ENCODE data around the gene BCL2L12.

BCL2L12 gene

GRCh38 chr19:49684983-49685553, 19.3 kb downstream of the BCL2L12 start:
- Histone ChIP-seq H3K4me1 (ENCODE audit: control insufficient read depth, low read length) (peaks cover 12% of the 10 kb centered on the region), H3K4me2 (ENCODE audit: low read length) (no peak overlapping the region), H3K36me3 (ENCODE audit: control insufficient read depth, low read length) (peaks cover 92% of the 10 kb centered on the region), H3F3A (ENCODE audit: control insufficient read depth, insufficient read depth) (peaks cover 5% of the 10 kb centered on the region; the same call in 1 of the 2 replicates), H4K20me1 (ENCODE audit: control insufficient read depth, insufficient read depth, low read depth, low read length) (peaks cover 15% of the 10 kb centered on the region; the same call in 1 of the 2 replicates), H3K79me2 (ENCODE audit: control insufficient read depth, low read length) (peaks cover 33% of the 10 kb centered on the region), H3K9me3 (ENCODE audit: control insufficient read depth, insufficient read depth, low read length) (no peaks in the 10 kb centered on the region), H3K4me3 (ENCODE audit: low read length) (no peak overlapping the region), H3K27me3 (ENCODE audit: control insufficient read depth, low read length) (no peaks in the 10 kb centered on the region), H3K27ac (ENCODE audit: low read depth, low read length) (no peak overlapping the region), H3K9me2 (replicated peaks; ENCODE audit: control insufficient read depth, low read length) (no peaks in the 10 kb centered on the region)
- TF ChIP-seq EZH2phosphoT487 (IDR thresholded peaks at IDR 0.05; ENCODE audit: borderline replicate concordance, low read length) (no peak), CTCF (IDR thresholded peaks at IDR 0.05; ENCODE audit: low read depth, low read length, poor library complexity, severe bottlenecking) (no peak)

GRCh38 chr19:49685845-49686332, 20.2 kb downstream of the BCL2L12 start:
- no peaks in the 10 kb centered on the region for H3K9me2 ChIP-seq (replicated peaks; ENCODE audit: control insufficient read depth, low read length)
- H3K27ac ChIP-seq (ENCODE audit: low read depth, low read length) = no peak overlapping the region
- H3K9me3 ChIP-seq (ENCODE audit: control insufficient read depth, insufficient read depth, low read length) = no peaks in the 10 kb centered on the region
- H3K4me3 ChIP-seq (ENCODE audit: low read length) = no peak overlapping the region
- H3K4me2 ChIP-seq (ENCODE audit: low read length) = no peak overlapping the region
- no peak for TF ChIP-seq CTCF (IDR thresholded peaks at IDR 0.05; ENCODE audit: low read depth, low read length, poor library complexity, severe bottlenecking)
- no peak for TF ChIP-seq EZH2phosphoT487 (IDR thresholded peaks at IDR 0.05; ENCODE audit: borderline replicate concordance, low read length)
- peaks cover 14% of the 10 kb centered on the region; the same call in 1 of the 2 replicates for H4K20me1 ChIP-seq (ENCODE audit: control insufficient read depth, insufficient read depth, low read depth, low read length)
- H3F3A ChIP-seq (ENCODE audit: control insufficient read depth, insufficient read depth) = peaks cover 2% of the 10 kb centered on the region; the same call in 1 of the 2 replicates
- no peaks in the 10 kb centered on the region for H3K27me3 ChIP-seq (ENCODE audit: control insufficient read depth, low read length)
- peaks cover 91% of the 10 kb centered on the region for H3K36me3 ChIP-seq (ENCODE audit: control insufficient read depth, low read length)
- peaks cover 6% of the 10 kb centered on the region for H3K4me1 ChIP-seq (ENCODE audit: control insufficient read depth, low read length)
- H3K79me2 ChIP-seq (ENCODE audit: control insufficient read depth, low read length) = peaks cover 25% of the 10 kb centered on the region

- Histone ChIP-seq H3K9me3 (ENCODE audit: control insufficient read depth, insufficient read depth, low read length) (no peaks in the 10 kb centered on the region), H3K4me2 (ENCODE audit: low read length) (no peak overlapping the region), H3K9me2 (replicated peaks; ENCODE audit: control insufficient read depth, low read length) (no peaks in the 10 kb centered on the region), H3K4me3 (ENCODE audit: low read length) (no peak overlapping the region), H3K79me2 (ENCODE audit: control insufficient read depth, low read length) (peaks cover 20% of the 10 kb centered on the region), H3K4me1 (ENCODE audit: control insufficient read depth, low read length) (peaks cover 9% of the 10 kb centered on the region), H3K36me3 (ENCODE audit: control insufficient read depth, low read length) (peaks cover 86% of the 10 kb centered on the region), H3K27ac (ENCODE audit: low read depth, low read length) (no peak overlapping the region), H3K27me3 (ENCODE audit: control insufficient read depth, low read length) (no peaks in the 10 kb centered on the region), H4K20me1 (ENCODE audit: control insufficient read depth, insufficient read depth, low read depth, low read length) (peaks cover 9% of the 10 kb centered on the region; the same call in 1 of the 2 replicates), H3F3A (ENCODE audit: control insufficient read depth, insufficient read depth) (peaks cover 2% of the 10 kb centered on the region; the same call in 1 of the 2 replicates)
- TF ChIP-seq EZH2phosphoT487 (IDR thresholded peaks at IDR 0.05; ENCODE audit: borderline replicate concordance, low read length) = no peak
- TF ChIP-seq CTCF (IDR thresholded peaks at IDR 0.05; ENCODE audit: low read depth, low read length, poor library complexity, severe bottlenecking) = no peak
Measured at GRCh38 chr19:49686503-49687088, 20.9 kb downstream of the BCL2L12 start.
